ENCODE data around the gene NKX3-2.

GRCh38 chr4:13522282-13523104 is 21.8 kb downstream of the NKX3-2 start:
- TF ChIP-seq, protein P1, sequence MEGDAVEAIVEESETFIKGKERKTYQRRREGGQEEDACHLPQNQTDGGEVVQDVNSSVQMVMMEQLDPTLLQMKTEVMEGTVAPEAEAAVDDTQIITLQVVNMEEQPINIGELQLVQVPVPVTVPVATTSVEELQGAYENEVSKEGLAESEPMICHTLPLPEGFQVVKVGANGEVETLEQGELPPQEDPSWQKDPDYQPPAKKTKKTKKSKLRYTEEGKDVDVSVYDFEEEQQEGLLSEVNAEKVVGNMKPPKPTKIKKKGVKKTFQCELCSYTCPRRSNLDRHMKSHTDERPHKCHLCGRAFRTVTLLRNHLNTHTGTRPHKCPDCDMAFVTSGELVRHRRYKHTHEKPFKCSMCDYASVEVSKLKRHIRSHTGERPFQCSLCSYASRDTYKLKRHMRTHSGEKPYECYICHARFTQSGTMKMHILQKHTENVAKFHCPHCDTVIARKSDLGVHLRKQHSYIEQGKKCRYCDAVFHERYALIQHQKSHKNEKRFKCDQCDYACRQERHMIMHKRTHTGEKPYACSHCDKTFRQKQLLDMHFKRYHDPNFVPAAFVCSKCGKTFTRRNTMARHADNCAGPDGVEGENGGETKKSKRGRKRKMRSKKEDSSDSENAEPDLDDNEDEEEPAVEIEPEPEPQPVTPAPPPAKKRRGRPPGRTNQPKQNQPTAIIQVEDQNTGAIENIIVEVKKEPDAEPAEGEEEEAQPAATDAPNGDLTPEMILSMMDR (conservative IDR thresholded peaks at IDR 0.05): no peak
- no peak for TF ChIP-seq EZH2 (IDR thresholded peaks at IDR 0.05; ENCODE audit: low read depth)

Data from PC-9 (cell line).